Colonic mucosa (tissue), 4 donors: ENCODE results near the gene AMH. TPM values are rescaled to one million over a fixed set of nuclear protein-coding genes. Genes with fewer than 3 reads are reported as not detected.

Experiments used
- DNase-seq: peaks from one replicate; pipeline ENCODE4 v3.0.0-alpha.2; 2020
- H3K27ac ChIP-seq: fragments of 200-600 bp; one replicate; pipeline ENCODE4 v1.8.0; 2021
- H3K27me3 ChIP-seq: fragments of 200-600 bp; one replicate; pipeline ENCODE4 v1.8.0; 2021
- H3K36me3 ChIP-seq: fragments of 200-600 bp; one replicate; pipeline ENCODE4 v1.8.0; 2021
- H3K4me1 ChIP-seq: fragments of 200-600 bp; one replicate; pipeline ENCODE4 v1.8.0; 2021; ENCODE audit warnings: mild to moderate bottlenecking
- H3K4me3 ChIP-seq: fragments of 200-600 bp; one replicate; pipeline ENCODE4 v1.8.0; 2021
- H3K9ac ChIP-seq, 2 donors: one replicate each; pipeline ENCODE4 v1.7.0; 2013; ENCODE audit warnings: control low read depth in 2 of 2, low read depth in 2 of 2, low read length in 2 of 2
- H3K9me3 ChIP-seq: fragments of 200-600 bp; one replicate; pipeline ENCODE4 v1.8.0; 2021
- intact Hi-C: fragments of 100-400 bp; cut with DNase I; formaldehyde crosslinking; loops from one replicate; pipeline ENCODE4 v1.14.1; 2022
- total RNA-seq, 2 donors: library from RNA; stranded (reverse); fragmentation: NEBNext Ultra II Directional in 1 of 2; extraction: Animal tissue kit (Norgen Biotek cat#: 25700) in 1 of 2; gene quantifications; one replicate each; pipeline ENCODE4 v1.2.1, GENCODE V29; 2021
- TF ChIP-seq, protein P1 (sequence below): fragments of 200-600 bp; IDR thresholded peaks from one replicate; pipeline ENCODE4 v1.8.0; 2022; ENCODE audit warnings: antibody characterized with exemption, mild to moderate bottlenecking
- donor health status: healthy.
- donor health status: DM: no; HTN: no; CAD: no.
- donor health status: DM: no; HTN: no; CAD: no.

Gene AMH
- total RNA-seq, 2 donors from 2014 or later = 0.90 to 5.1 TPM

DNA sequence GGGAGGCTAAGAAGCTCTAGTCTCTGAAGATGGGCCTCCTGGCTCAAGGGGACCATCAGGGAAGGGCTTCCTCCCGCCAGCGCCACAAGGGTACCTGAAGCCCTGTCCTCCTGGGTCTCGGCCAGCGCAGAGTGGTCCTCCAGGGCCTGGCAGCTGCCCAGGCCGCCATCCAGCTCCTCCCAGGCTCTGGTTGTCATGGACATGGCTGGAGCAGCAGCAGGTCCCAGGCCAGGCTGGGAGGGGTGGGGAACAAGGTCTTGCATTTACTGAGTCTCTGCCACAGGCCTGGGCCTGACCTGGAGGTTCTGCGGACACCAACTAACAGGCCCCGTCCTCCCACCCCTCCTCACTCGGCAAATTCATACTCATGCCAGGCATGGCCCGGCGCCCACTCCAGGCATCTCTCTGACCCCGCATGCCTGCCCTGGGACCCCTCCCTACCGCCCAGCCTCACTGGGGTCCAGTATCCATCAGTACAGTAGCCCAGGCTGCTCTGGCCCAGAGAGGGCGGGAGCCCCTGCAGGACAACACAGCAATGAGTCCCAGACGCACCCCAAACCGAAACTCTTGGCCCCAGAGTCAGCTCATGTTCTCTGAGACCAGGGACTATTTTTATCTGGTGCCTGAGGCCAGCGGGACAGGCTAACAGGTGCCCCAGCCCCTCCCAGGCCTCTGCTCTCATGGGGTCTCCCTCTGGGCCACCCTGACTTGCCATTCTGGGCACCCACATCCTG is 6.2 kb downstream of the AMH start:
- Histone ChIP-seq H3K4me1 (peaks cover 16% of the 10 kb centered on the region), H3K27ac (no peak overlapping the region), H3K9me3 (no peaks in the 10 kb centered on the region), H3K27me3 (peaks cover 41% of the 10 kb centered on the region), H3K9ac (no peak overlapping the region), H3K4me3 (no peak overlapping the region), H3K36me3 (no peaks in the 10 kb centered on the region)
- TF ChIP-seq, protein P1, sequence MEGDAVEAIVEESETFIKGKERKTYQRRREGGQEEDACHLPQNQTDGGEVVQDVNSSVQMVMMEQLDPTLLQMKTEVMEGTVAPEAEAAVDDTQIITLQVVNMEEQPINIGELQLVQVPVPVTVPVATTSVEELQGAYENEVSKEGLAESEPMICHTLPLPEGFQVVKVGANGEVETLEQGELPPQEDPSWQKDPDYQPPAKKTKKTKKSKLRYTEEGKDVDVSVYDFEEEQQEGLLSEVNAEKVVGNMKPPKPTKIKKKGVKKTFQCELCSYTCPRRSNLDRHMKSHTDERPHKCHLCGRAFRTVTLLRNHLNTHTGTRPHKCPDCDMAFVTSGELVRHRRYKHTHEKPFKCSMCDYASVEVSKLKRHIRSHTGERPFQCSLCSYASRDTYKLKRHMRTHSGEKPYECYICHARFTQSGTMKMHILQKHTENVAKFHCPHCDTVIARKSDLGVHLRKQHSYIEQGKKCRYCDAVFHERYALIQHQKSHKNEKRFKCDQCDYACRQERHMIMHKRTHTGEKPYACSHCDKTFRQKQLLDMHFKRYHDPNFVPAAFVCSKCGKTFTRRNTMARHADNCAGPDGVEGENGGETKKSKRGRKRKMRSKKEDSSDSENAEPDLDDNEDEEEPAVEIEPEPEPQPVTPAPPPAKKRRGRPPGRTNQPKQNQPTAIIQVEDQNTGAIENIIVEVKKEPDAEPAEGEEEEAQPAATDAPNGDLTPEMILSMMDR = no peak
- intact Hi-C loops = no loop called here
- DNase-seq = no peak

DNA sequence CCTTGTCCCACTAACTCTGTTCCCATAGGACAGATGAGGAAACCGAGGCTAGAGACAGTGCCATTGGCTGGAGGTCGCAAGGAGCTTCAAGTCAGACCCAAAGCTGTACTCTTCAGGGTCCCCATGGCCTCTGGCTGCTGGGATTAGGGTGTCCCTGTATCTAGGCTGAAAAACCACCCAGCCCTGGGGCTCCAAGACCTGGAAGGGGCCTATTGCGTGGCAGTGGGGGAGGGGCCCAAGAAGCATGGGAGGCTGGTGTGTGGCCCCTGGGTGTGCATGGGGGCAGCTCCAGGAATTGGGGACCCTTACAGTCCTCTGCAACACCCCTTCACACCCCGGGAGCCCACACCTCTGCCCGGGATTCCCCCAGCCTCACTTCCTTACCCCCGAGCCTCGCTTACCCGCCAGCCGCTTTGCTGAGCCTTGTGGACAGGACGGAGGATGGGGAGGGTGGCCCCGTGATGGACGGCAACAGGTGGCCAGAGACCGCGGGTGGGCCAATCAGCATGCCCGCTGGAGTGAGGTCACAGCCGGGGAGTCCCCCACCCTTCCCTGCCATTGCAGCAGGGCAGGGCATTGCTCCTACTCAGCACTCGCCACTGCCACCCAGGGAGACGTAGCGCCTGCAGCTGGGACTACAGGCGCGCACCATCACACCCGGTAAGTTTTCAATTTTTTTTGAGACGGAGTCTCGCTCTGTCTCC is 7.0 kb downstream of the AMH start, which contains the start of gene JSRP1:
Gene JSRP1, minus strand, starts transcription at position 436 of the 704 bp plus-strand sequence. CDS start 1,103 bp downstream, outside the sequence.
- Histone ChIP-seq H3K4me1 (peaks cover 20% of the 10 kb centered on the region), H3K9ac (no peak within 1 kb of the TSS), H3K27ac (no peak within 1 kb of the TSS), H3K36me3 (no peaks in the 10 kb centered on the region), H3K27me3 (peaks cover 33% of the 10 kb centered on the region), H3K4me3 (no peak within 1 kb of the TSS), H3K9me3 (no peaks in the 10 kb centered on the region)
- intact Hi-C loops = no loop called here
- no peak for DNase-seq
- TF ChIP-seq, protein P1 = no peak

DNA sequence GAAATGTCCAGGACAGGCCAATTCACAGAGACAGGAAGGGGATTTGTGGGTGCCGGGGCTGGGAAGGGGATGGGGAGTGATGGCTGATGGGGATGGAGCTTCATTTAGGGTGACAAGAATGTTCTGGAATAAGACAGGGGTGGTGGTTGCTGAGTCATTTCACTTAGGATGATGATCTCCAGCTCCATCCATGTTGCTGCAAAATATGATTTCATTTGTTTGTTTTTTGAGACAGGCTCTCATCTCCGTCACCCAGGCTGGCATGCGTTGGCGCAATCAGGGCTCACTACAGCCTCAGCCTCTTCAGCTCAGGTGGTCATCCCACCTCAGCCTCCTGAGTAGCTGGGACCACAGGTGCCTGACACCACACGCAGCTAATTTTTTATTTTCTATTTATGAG is 10.2 kb downstream of the AMH start:
- TF ChIP-seq, protein P1 = no peak
- Histone ChIP-seq H3K4me3 (no peak overlapping the region), H3K27ac (no peak overlapping the region), H3K9ac (no peak overlapping the region), H3K36me3 (no peaks in the 10 kb centered on the region), H3K4me1 (peaks cover 7% of the 10 kb centered on the region), H3K27me3 (peaks cover under 1% of the 10 kb centered on the region), H3K9me3 (no peaks in the 10 kb centered on the region)
- DNase-seq = no peak
- intact Hi-C loops = no loop called here

DNA sequence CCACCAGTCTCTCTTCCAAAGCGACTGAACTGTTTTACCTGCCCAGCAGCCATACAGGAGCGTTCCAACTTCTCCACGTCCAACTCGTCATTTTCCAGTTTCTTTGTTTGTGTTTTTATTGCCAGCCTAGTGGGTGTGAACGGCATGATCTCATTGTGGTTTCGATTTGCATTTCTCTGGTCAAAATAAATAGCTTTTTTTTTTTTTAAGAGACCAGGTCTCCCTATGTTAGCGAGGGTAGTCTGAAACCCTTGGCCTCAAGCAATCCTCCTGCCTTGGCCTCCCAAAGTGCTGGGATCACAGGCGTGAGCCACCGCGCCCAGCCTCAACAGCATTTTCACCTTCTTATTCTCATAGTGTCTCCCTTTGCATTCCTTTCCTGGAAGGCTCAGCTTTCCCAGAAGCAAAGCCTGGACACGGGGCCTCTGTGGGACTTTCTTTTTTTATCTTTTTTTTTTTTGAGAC is 11.2 kb downstream of the AMH start:
- DNase-seq = peak; percentile 54
- Histone ChIP-seq H3K4me3 (no peak overlapping the region), H3K27me3 (no peaks in the 10 kb centered on the region), H3K4me1 (peaks cover 7% of the 10 kb centered on the region), H3K9me3 (no peaks in the 10 kb centered on the region), H3K36me3 (no peaks in the 10 kb centered on the region), H3K9ac (no peak overlapping the region), H3K27ac (peak overlapping the region; percentile 68)
- TF ChIP-seq, protein P1 = no peak
- intact Hi-C loops = no loop called here

DNA sequence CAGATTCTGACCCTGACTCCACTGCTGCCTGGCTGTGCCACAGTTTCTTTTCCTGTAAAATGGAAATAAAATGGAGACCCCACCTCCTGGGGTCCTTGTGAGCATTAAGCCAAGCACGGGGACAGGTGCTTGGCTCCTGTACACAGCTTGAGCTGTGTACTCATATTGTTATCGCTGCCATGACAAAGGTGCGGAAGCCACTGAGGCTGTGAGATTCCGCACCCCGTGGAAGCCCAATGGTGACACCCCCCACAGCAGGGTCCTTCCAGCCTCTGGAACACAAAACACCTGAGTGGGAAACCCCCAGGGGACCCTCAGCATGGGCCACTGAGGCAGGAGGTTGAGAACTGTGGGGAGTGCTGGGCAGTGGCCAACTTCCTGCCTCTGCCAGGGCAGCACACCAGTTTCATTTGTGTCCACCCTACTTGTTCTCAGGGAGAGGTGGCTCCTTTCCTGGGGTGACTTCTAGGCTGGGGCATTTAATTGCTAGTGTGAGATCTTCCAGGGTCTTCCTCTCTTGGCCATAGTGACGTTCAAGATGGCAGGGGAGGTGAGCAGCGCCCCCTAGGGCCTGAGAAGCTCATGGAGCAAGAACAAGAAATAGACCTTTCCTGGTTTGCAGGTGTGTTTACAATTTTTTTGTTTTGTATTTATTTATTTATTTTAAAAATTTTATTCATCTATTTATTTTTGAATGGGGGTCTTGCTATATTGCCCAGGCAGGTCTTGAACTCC is 12.5 kb downstream of the AMH start:
- Histone ChIP-seq H3K9ac (no peak overlapping the region), H3K4me3 (no peak overlapping the region), H3K4me1 (peaks cover 12% of the 10 kb centered on the region), H3K9me3 (no peaks in the 10 kb centered on the region), H3K27me3 (no peaks in the 10 kb centered on the region), H3K36me3 (no peaks in the 10 kb centered on the region), H3K27ac (peak overlapping the region; percentile 68)
- intact Hi-C loops = no loop called here
- peak; percentile 68 for DNase-seq
- TF ChIP-seq, protein P1 = peak; percentile 57
